Coronary artery (tissue), 2 donors: Measurements from ENCODE around the gene NXN.
A peak's percentile ranks its signal among the peaks of the same experiment; 100 is the strongest.

Experiments
- DNase-seq: peaks from one replicate; pipeline ENCODE4 v3.0.0-alpha.2; 2017; ENCODE audit warnings: low spot score
- H3K27ac ChIP-seq, 2 donors: fragments of 200-600 bp; sonication (generic); one replicate each; pipeline ENCODE4 v1.5.1; 2016 to 2019
- H3K4me3 ChIP-seq: fragments of 200-600 bp; sonication (generic); 2 replicates; pipeline ENCODE4 v1.5.1; 2016; ENCODE audit warnings: mild to moderate bottlenecking, moderate library complexity
- TF ChIP-seq, protein P1 (sequence below): fragments of 200-600 bp; sonication (generic); IDR thresholded peaks from one replicate; pipeline ENCODE4 v1.5.1; 2019; ENCODE audit warnings: antibody characterized with exemption

The NXN gene

GRCh38 chr17:903691-904481 is 75.7 kb downstream of the NXN start:
- DNase-seq = no peak
- Histone ChIP-seq H3K27ac (peak overlapping the region in 1 of 2 donors; percentile 52), H3K4me3 (peak overlapping the region; percentile 8)
- TF ChIP-seq, protein P1, sequence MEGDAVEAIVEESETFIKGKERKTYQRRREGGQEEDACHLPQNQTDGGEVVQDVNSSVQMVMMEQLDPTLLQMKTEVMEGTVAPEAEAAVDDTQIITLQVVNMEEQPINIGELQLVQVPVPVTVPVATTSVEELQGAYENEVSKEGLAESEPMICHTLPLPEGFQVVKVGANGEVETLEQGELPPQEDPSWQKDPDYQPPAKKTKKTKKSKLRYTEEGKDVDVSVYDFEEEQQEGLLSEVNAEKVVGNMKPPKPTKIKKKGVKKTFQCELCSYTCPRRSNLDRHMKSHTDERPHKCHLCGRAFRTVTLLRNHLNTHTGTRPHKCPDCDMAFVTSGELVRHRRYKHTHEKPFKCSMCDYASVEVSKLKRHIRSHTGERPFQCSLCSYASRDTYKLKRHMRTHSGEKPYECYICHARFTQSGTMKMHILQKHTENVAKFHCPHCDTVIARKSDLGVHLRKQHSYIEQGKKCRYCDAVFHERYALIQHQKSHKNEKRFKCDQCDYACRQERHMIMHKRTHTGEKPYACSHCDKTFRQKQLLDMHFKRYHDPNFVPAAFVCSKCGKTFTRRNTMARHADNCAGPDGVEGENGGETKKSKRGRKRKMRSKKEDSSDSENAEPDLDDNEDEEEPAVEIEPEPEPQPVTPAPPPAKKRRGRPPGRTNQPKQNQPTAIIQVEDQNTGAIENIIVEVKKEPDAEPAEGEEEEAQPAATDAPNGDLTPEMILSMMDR = no peak

DNA sequence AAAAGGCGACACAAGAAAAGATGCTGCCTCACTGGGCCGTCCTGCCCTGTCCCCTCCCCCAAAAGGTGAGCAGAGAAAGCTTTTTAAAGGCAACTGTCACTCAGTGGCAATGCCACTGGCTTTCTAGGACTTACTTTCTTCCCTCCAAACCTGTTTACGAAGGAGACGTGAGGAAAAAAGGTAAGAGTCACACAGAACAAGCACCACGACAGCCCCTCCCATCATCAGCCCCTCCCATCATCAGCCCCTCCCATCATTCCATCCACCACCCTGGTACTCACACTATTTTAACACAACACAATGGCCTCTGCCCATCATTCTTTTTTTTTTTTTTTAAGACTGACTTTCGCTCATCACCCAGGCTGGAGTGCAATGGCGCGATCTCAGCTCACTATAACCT is 77.1 kb downstream of the NXN start:
- DNase-seq = no peak
- Histone ChIP-seq H3K4me3 (no peak overlapping the region), H3K27ac (no peak overlapping the region)
- TF ChIP-seq, protein P1 = no peak

GRCh38 chr17:901964-902363 is 77.6 kb downstream of the NXN start:
- peak overlapping the region; percentile 49 for H3K4me3 ChIP-seq
- TF ChIP-seq, protein P1 = no peak
- DNase-seq = no peak
- peak overlapping the region; percentile 34 to 86 for H3K27ac ChIP-seq

DNA sequence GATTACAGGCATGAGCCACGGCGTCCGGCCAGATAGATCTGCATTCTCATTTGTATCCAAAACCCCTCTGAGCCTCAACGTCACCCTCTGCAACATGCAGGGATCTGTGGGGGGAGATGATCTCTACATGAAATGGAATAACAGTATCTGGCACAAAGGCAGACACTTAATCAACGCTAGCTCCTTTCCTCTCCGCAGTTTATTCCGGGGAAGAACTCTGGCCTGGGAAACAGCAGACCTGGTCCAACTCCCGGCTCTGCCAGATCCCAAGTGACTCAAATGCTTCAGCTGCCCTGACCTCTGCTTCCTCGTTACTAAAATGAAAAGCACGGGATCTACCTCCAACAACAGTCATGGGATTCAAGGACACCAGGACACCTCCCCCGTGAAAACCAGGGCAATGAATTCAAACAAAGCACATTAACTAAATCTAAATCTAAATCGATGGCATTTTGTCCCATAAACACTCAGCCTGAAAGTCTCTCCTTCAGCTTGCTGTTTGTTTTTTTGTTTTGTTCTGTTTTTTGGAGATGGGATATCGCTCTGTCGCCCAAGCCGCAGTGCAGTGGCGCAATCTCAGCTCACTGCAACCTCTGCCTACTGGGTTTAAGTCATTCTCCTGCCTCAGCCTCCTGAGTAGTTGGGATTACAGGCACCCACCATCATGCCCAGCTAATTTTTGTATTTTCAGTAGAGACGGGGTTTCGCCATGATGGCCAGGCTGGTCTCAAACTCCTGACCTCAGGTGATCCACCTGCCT is 78.2 kb downstream of the NXN start:
- TF ChIP-seq, protein P1 = no peak
- Histone ChIP-seq H3K27ac (peak overlapping the region; percentile 34 to 86), H3K4me3 (peak overlapping the region; percentile 49)
- DNase-seq = no peak

GRCh38 chr17:900336-900934 is 79.1 kb downstream of the NXN start:
- H3K4me3 ChIP-seq = no peak overlapping the region
- H3K27ac ChIP-seq = no peak overlapping the region
- TF ChIP-seq, protein P1 = no peak
- DNase-seq = no peak

DNA sequence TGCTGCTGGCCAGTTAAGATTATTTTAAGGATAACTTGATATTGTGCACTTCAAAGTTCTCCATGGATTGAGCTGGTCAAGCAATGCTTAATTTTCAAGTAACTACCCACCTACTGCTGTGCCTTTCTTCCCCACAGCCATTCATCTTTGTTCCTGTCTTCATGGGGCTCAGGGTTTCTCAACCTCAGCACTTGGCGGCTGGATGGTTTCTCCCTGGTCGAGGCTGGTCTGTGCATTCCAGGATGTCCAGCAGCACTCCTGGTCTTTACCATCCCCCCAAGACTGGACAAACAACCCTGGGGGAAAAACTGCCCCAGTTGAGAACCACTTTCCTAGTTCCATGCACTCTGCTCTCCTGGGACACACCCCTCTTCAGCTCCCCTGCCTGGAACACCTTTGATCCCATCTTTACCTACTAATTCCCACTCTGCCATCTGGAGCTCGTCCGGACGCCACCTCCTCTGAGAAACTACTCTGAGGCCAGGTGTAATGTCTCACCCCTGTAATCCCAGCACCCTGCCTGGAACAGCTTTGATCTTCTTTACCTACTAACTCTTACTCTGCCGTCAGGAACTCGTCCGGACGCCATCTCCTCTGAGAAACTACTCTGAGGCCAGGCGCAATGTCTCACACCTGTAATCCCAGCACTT is 81.5 kb downstream of the NXN start:
- DNase-seq = no peak
- Histone ChIP-seq H3K27ac (no peak overlapping the region), H3K4me3 (no peak overlapping the region)
- TF ChIP-seq, protein P1 = no peak
